Ramos (cell line): Measurements from ENCODE around the gene RGS6.

Source experiments
- in situ Hi-C: fragments of 300-500 bp; cut with MboI; formaldehyde crosslinking; loops from one replicate; pipeline ENCODE4 v1.14.3; 2022; ENCODE audit warnings: low sequenced_read_pairs; ENCODE audit not compliant: unreplicated experiment

RGS6 gene

GRCh38 chr14:72423957-72424356 is 491.7 kb downstream of the RGS6 start:
- in situ Hi-C loops = no loop called here

GRCh38 chr14:72430457-72430856 is 498.2 kb downstream of the RGS6 start:
- in situ Hi-C loops = no loop called here

GRCh38 chr14:72432748-72433147 is 500.5 kb downstream of the RGS6 start:
- in situ Hi-C loops = no loop called here

- in situ Hi-C loops = no loop called here
These were observed 501.3 kb downstream of the RGS6 start for GRCh38 chr14:72433511-72433910.

- in situ Hi-C loops = no loop called here
These were observed 502.6 kb downstream of the RGS6 start for GRCh38 chr14:72434856-72435255.

GRCh38 chr14:72439707-72440106 is 507.5 kb downstream of the RGS6 start:
- in situ Hi-C loops = no loop called here

- in situ Hi-C loops = no loop called here
These were observed 511.0 kb downstream of the RGS6 start for GRCh38 chr14:72443256-72443655.

- in situ Hi-C loops = no loop called here
These were observed 511.8 kb downstream of the RGS6 start for GRCh38 chr14:72443991-72444441.

- in situ Hi-C loops = no loop called here
These were observed 512.5 kb downstream of the RGS6 start for GRCh38 chr14:72444701-72445100.

- in situ Hi-C loops = no loop called here
These were observed 516.0 kb downstream of the RGS6 start for GRCh38 chr14:72448212-72448611.

GRCh38 chr14:72450473-72451044 is 518.3 kb downstream of the RGS6 start:
- in situ Hi-C loops = no loop called here

- in situ Hi-C loops = no loop called here
These were observed 519.1 kb downstream of the RGS6 start for GRCh38 chr14:72451054-72451972.

- in situ Hi-C loops = no loop called here
These were observed 520.5 kb downstream of the RGS6 start for GRCh38 chr14:72452774-72453173.

GRCh38 chr14:72454388-72455160 is 522.3 kb downstream of the RGS6 start:
- in situ Hi-C loops = no loop called here

- in situ Hi-C loops = no loop called here
These were observed 525.4 kb downstream of the RGS6 start for GRCh38 chr14:72457641-72458040.

GRCh38 chr14:72462056-72462455 is 529.8 kb downstream of the RGS6 start:
- in situ Hi-C loops = no loop called here

GRCh38 chr14:72463291-72463866 is 531.1 kb downstream of the RGS6 start:
- in situ Hi-C loops = no loop called here

GRCh38 chr14:72464226-72464625 is 532.0 kb downstream of the RGS6 start:
- in situ Hi-C loops = no loop called here

- in situ Hi-C loops = no loop called here
These were observed 534.1 kb downstream of the RGS6 start for GRCh38 chr14:72466325-72466724.

- in situ Hi-C loops = no loop called here
These were observed 539.1 kb downstream of the RGS6 start for GRCh38 chr14:72471346-72471745.

GRCh38 chr14:72472845-72473244 is 540.6 kb downstream of the RGS6 start:
- in situ Hi-C loops = no loop called here
